HEK293 (cell line): ENCODE results near the gene ITGA11.

Source experiments
- CTCF ChIA-PET: fragments of 350-600 bp; formaldehyde crosslinking; extraction: SDS; loops from one replicate; lab custom pipeline; 2021; ENCODE audit warnings: antibody characterized with exemption; lab: Yijun Ruan, JAX
- POLR2A ChIA-PET: fragments of 300-600 bp; formaldehyde crosslinking; extraction: SDS; loops from one replicate; lab custom pipeline; 2020; ENCODE audit warnings: antibody characterized with exemption, inconsistent platforms; lab: Yijun Ruan, JAX
- H3K27ac ChIP-seq: fragments of 200-500 bp; sonication (Bioruptor generic); 2 replicates; pipeline ENCODE4 v1.5.1; 2014; ENCODE audit warnings: low read depth, low read length, control low read depth, inconsistent platforms; ENCODE audit errors: extremely low read depth
- H3K36me3 ChIP-seq, 2 experiments: fragments of 200-500 bp in 1 of 2; sonication (Bioruptor generic) in 1 of 2; 1 replicate in 1 of 2; 2 replicates in 1 of 2; pipeline ENCODE4 v1.5.1; 2014 to 2017; ENCODE audit warnings: inconsistent platforms in 2 of 2, low read length in 2 of 2; ENCODE audit not compliant: control insufficient read depth in 2 of 2, insufficient read depth in 1 of 2
- H3K4me1 ChIP-seq: fragments of 200-500 bp; sonication (Bioruptor generic); 2 replicates; pipeline ENCODE4 v1.5.1; 2014; ENCODE audit warnings: mild to moderate bottlenecking, low read length, inconsistent platforms; ENCODE audit not compliant: control insufficient read depth, insufficient read depth
- H3K4me3 ChIP-seq: 2 replicates; pipeline ENCODE4 v1.5.1; 2011; ENCODE audit warnings: low read depth, mild to moderate bottlenecking, control low read depth, low read length, moderate library complexity
- H3K9me3 ChIP-seq: fragments of 200-500 bp; sonication (Bioruptor generic); 2 replicates; pipeline ENCODE4 v1.5.1; 2014; ENCODE audit warnings: low read depth, low read length, inconsistent platforms; ENCODE audit not compliant: control insufficient read depth, insufficient read depth
- HOXA7 ChIP-seq: sonication (generic); formaldehyde crosslinking; IDR thresholded peaks from 2 replicates; pipeline ENCODE4 v1.8.1; 2022; ENCODE audit warnings: missing genetic modification reagents, borderline replicate concordance
- MEIS1 ChIP-seq: sonication (generic); formaldehyde crosslinking; IDR thresholded peaks from 2 replicates; pipeline ENCODE4 v1.8.1; 2022; ENCODE audit warnings: missing genetic modification reagents, mild to moderate bottlenecking, borderline replicate concordance
- PRDM2 ChIP-seq: fragments of 450-650 bp; formaldehyde crosslinking; IDR thresholded peaks from 2 replicates; pipeline ENCODE4 v1.5.1; 2016; ENCODE audit warnings: missing biosample characterization, missing genetic modification characterization, borderline replicate concordance
- ZBTB17 ChIP-seq: fragments of 450-650 bp; formaldehyde crosslinking; IDR thresholded peaks from 2 replicates; pipeline ENCODE4 v1.5.1; 2016; ENCODE audit warnings: missing biosample characterization, missing genetic modification characterization
- ZBTB21 ChIP-seq: fragments of 450-650 bp; formaldehyde crosslinking; IDR thresholded peaks from 2 replicates; pipeline ENCODE4 v1.5.1; 2017; ENCODE audit warnings: missing biosample characterization, missing genetic modification characterization
- ZBTB48 ChIP-seq: fragments of 450-650 bp; formaldehyde crosslinking; IDR thresholded peaks from 2 replicates; pipeline ENCODE4 v1.5.1; 2016; ENCODE audit warnings: missing biosample characterization, missing genetic modification characterization
- ZBTB49 ChIP-seq: fragments of 450-650 bp; formaldehyde crosslinking; IDR thresholded peaks from 2 replicates; pipeline ENCODE4 v1.5.1; 2016; ENCODE audit warnings: missing biosample characterization, missing genetic modification characterization, low read depth
- ZNF112 ChIP-seq: fragments of 450-650 bp; formaldehyde crosslinking; IDR thresholded peaks from 2 replicates; pipeline ENCODE4 v1.5.0; 2017; ENCODE audit warnings: missing biosample characterization, missing genetic modification characterization
- ZNF221 ChIP-seq: fragments of 450-650 bp; formaldehyde crosslinking; IDR thresholded peaks from 2 replicates; pipeline ENCODE4 v1.5.1; 2017; ENCODE audit warnings: missing biosample characterization, missing genetic modification characterization, borderline replicate concordance
- ZNF248 ChIP-seq: fragments of 450-650 bp; formaldehyde crosslinking; IDR thresholded peaks from 2 replicates; pipeline ENCODE4 v1.5.1; 2017; ENCODE audit warnings: missing biosample characterization, missing genetic modification characterization
- ZNF266 ChIP-seq: fragments of 450-650 bp; formaldehyde crosslinking; IDR thresholded peaks from 2 replicates; pipeline ENCODE4 v1.5.1; 2016; ENCODE audit warnings: missing biosample characterization, missing genetic modification characterization, low read depth
- ZNF292 ChIP-seq: fragments of 450-650 bp; formaldehyde crosslinking; IDR thresholded peaks from 2 replicates; pipeline ENCODE4 v1.5.1; 2016; ENCODE audit warnings: low read depth, missing biosample characterization, missing genetic modification characterization, borderline replicate concordance
- ZNF404 ChIP-seq: fragments of 450-650 bp; formaldehyde crosslinking; IDR thresholded peaks from 2 replicates; pipeline ENCODE4 v1.5.1; 2017; ENCODE audit warnings: missing biosample characterization, missing genetic modification characterization
- ZNF416 ChIP-seq: fragments of 450-650 bp; formaldehyde crosslinking; IDR thresholded peaks from 2 replicates; pipeline ENCODE4 v1.5.1; 2016; ENCODE audit warnings: missing biosample characterization, missing genetic modification characterization
- ZNF473 ChIP-seq: fragments of 450-650 bp; formaldehyde crosslinking; IDR thresholded peaks from 2 replicates; pipeline ENCODE4 v1.5.1; 2017; ENCODE audit warnings: missing biosample characterization, missing genetic modification characterization
- ZNF48 ChIP-seq: fragments of 450-650 bp; formaldehyde crosslinking; IDR thresholded peaks from 2 replicates; pipeline ENCODE4 v1.5.1; 2016; ENCODE audit warnings: missing biosample characterization, missing genetic modification characterization
- ZNF501 ChIP-seq: fragments of 450-650 bp; formaldehyde crosslinking; IDR thresholded peaks from 2 replicates; pipeline ENCODE4 v1.5.1; 2016; ENCODE audit warnings: missing biosample characterization, missing genetic modification characterization
- ZNF510 ChIP-seq: fragments of 450-650 bp; formaldehyde crosslinking; IDR thresholded peaks from 2 replicates; pipeline ENCODE4 v1.5.1; 2018; ENCODE audit warnings: mild to moderate bottlenecking, missing genetic modification characterization, missing biosample characterization; ENCODE audit not compliant: insufficient replicate concordance
- ZNF658 ChIP-seq: fragments of 450-650 bp; formaldehyde crosslinking; IDR thresholded peaks from 2 replicates; pipeline ENCODE4; 2016; ENCODE audit warnings: missing biosample characterization, missing genetic modification characterization
- ZNF701 ChIP-seq: fragments of 450-650 bp; formaldehyde crosslinking; IDR thresholded peaks from 2 replicates; pipeline ENCODE4 v1.5.1; 2016; ENCODE audit warnings: missing biosample characterization, missing genetic modification characterization
- ZNF707 ChIP-seq: fragments of 450-650 bp; formaldehyde crosslinking; IDR thresholded peaks from 2 replicates; pipeline ENCODE4 v1.5.1; 2016; ENCODE audit warnings: missing biosample characterization, missing genetic modification characterization
- ZNF747 ChIP-seq: fragments of 450-650 bp; formaldehyde crosslinking; IDR thresholded peaks from 2 replicates; pipeline ENCODE4 v1.5.1; 2016; ENCODE audit warnings: missing biosample characterization, missing genetic modification characterization
- ZNF76 ChIP-seq: fragments of 450-650 bp; formaldehyde crosslinking; IDR thresholded peaks from 2 replicates; pipeline ENCODE4; 2016; ENCODE audit warnings: low read depth, missing biosample characterization, missing genetic modification characterization, borderline replicate concordance

ITGA11 gene

GRCh38 chr15:68343579-68344225 is 88.3 kb downstream of the ITGA11 start:
- no peaks in the 10 kb centered on the region for H3K36me3 ChIP-seq
- H3K9me3 ChIP-seq, result no peaks in the 10 kb centered on the region
- no peaks in the 10 kb centered on the region for H3K4me1 ChIP-seq
- ChIA-PET POLR2A (no interaction called here), CTCF (interaction anchor here (0.6 to 2.3 kb wide), 4 partner anchors 37 to 581 kb away, joined by 3 to 10 read pairs (median 4); no protein-coding TSS in a partner anchor)
- no peak overlapping the region for H3K4me3 ChIP-seq
- TF ChIP-seq ZNF501 (no peak), PRDM2 (tag by site-specific recombination) (no peak), ZBTB21 (no peak), ZNF221 (tag by site-specific recombination) (no peak), MEIS1 (CRISPR knock-in tag) (no peak), ZBTB49 (no peak), ZNF416 (tag by site-specific recombination) (no peak)
- TF ChIP-seq, all 188 proteins: peak for 0
- H3K27ac ChIP-seq, result no peak overlapping the region

- CTCF ChIA-PET, result interaction anchor here (0.7 to 1.5 kb wide), 2 partner anchors 534 to 579 kb away, joined by 3 to 4 read pairs; no protein-coding TSS in a partner anchor
- no peak overlapping the region for H3K27ac ChIP-seq
Measured at GRCh38 chr15:68341760-68342725, 89.9 kb downstream of the ITGA11 start.

More at GRCh38 chr15:68341760-68342725, 89.9 kb downstream of the ITGA11 start:
- TF ChIP-seq ZNF701 (tag by site-specific recombination) (no peak), ZNF48 (tag by site-specific recombination) (no peak), ZNF510 (no peak), ZNF473 (tag by site-specific recombination) (no peak), ZNF747 (tag by site-specific recombination) (no peak), HOXA7 (no peak), ZNF76 (no peak), ZBTB48 (tag by site-specific recombination) (no peak), ZNF707 (no peak), ZNF292 (no peak), ZNF658 (tag by site-specific recombination) (no peak), ZNF248 (tag by site-specific recombination) (no peak), ZNF266 (tag by site-specific recombination) (no peak), ZNF404 (tag by site-specific recombination) (no peak), ZNF112 (tag by site-specific recombination) (no peak), ZBTB17 (tag by site-specific recombination) (no peak)
- POLR2A ChIA-PET, result interaction anchor here (0.6 kb wide), 1 partner anchor 124 kb away, joined by 6 read pairs; no protein-coding TSS in a partner anchor
- H3K36me3 ChIP-seq, result no peaks in the 10 kb centered on the region
- no peaks in the 10 kb centered on the region for H3K9me3 ChIP-seq
- H3K4me1 ChIP-seq, result no peaks in the 10 kb centered on the region
- no peak overlapping the region for H3K4me3 ChIP-seq
